Calu3 (cell line): ENCODE measurements around the gene PSME3IP1. TPM values are rescaled to one million over a fixed set of nuclear protein-coding genes. Genes with fewer than 3 reads are reported as not detected.
A peak's percentile ranks its signal among the peaks of the same experiment; 100 is the strongest.

Experiments
- BruUV-seq: library from RNA; stranded (reverse); fragments of 400-500 nt; replicated peaks from 2 replicates; lab custom pipeline; 2021; lab: Mats Ljungman, UMichigan
- CTCF ChIA-PET: fragments of 300-600 bp; sonication (Branson Sonifier 250); formaldehyde crosslinking; loops from one replicate; lab custom pipeline; 2022; ENCODE audit warnings: antibody characterized with exemption; lab: Charles Lee
- DNase-seq: peaks from one replicate; pipeline ENCODE4 v3.0.0; 2022
- H3K27ac Mint-ChIP-seq: one replicate; pipeline ENCODE4 v1.8.0; 2022; ENCODE audit warnings: mixed read lengths; ENCODE audit not compliant: unreplicated experiment
- H3K27me3 Mint-ChIP-seq: one replicate; pipeline ENCODE4 v1.8.0; 2022; ENCODE audit warnings: mixed read lengths; ENCODE audit not compliant: unreplicated experiment
- H3K36me3 Mint-ChIP-seq: one replicate; pipeline ENCODE4 v1.8.0; 2022; ENCODE audit warnings: mild to moderate bottlenecking, moderate library complexity, mixed read lengths; ENCODE audit not compliant: insufficient read depth, unreplicated experiment
- H3K4me1 Mint-ChIP-seq: one replicate; pipeline ENCODE4 v1.8.0; 2022; ENCODE audit warnings: mild to moderate bottlenecking, low read depth, mixed read lengths; ENCODE audit not compliant: unreplicated experiment
- H3K4me3 Mint-ChIP-seq: one replicate; pipeline ENCODE4 v1.8.0; 2022; ENCODE audit warnings: mild to moderate bottlenecking, low read depth, moderate library complexity, mixed read lengths; ENCODE audit not compliant: unreplicated experiment
- H3K9me3 Mint-ChIP-seq: one replicate; pipeline ENCODE4 v1.8.0; 2022; ENCODE audit warnings: low read depth, mixed read lengths; ENCODE audit not compliant: unreplicated experiment
- CTCF ChIP-seq: fragments of 200-600 bp; IDR thresholded peaks from one replicate; pipeline ENCODE4 v1.8.0; 2022; ENCODE audit warnings: antibody characterized with exemption; ENCODE audit not compliant: unreplicated experiment
- intact Hi-C: fragments of 100-400 bp; cut with micrococcal nuclease; formaldehyde crosslinking; loops from one replicate; pipeline ENCODE4 v1.10.0; 2022; ENCODE audit not compliant: unreplicated experiment
- total RNA-seq: library from RNA; stranded (reverse); gene quantifications from 2 replicates; pipeline ENCODE4 v1.2.3, GENCODE V29; 2022

The PSME3IP1 gene
- total RNA-seq, 1 experiment from 2014 or later, result 171 TPM

GRCh38 chr16:57155702-57156350, 30.0 kb downstream of the PSME3IP1 start:
- no TSS peak for BruUV-seq

DNA sequence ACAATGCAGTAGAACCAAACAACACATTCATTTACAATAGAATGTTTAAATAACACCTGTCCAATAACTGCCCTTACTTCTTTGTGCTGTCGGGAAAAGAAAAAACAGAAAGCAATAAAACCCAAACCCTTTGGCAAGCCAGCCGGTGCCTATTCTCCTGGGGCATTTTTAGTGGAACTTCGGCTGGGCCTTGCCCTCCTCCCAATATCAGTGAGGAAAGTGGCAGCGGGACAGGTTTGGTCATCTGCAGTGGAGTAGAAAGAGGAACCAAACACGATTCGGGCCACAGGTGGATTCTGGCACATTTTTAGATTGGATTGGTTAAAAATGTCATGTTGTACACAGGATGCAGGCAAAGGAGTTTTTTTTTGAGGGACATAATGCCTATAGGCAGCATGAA, 32.0 kb downstream of the PSME3IP1 start:
- BruUV-seq, result TSS peak; percentile 79
- no peak overlapping the region for H3K27ac Mint-ChIP-seq
- H3K4me3 Mint-ChIP-seq, result no peak overlapping the region
- intact Hi-C loops, result no loop called here
- no peaks in the 10 kb centered on the region for H3K27me3 Mint-ChIP-seq
- no peak for DNase-seq
- peaks cover 24% of the 10 kb centered on the region for H3K36me3 Mint-ChIP-seq
- no peak for TF ChIP-seq CTCF
- H3K4me1 Mint-ChIP-seq, result no peaks in the 10 kb centered on the region
- no peaks in the 10 kb centered on the region for H3K9me3 Mint-ChIP-seq
- CTCF ChIA-PET, result no interaction called here

More at GRCh38 chr16:57155702-57156350, 30.0 kb downstream of the PSME3IP1 start:
- no peaks in the 10 kb centered on the region for H3K27me3 Mint-ChIP-seq
- CTCF ChIA-PET, result no interaction called here
- no peak overlapping the region for H3K27ac Mint-ChIP-seq
- peaks cover 34% of the 10 kb centered on the region for H3K36me3 Mint-ChIP-seq
- TF ChIP-seq CTCF, result no peak
- no peak for DNase-seq
- H3K9me3 Mint-ChIP-seq, result no peaks in the 10 kb centered on the region
- intact Hi-C loops, result no loop called here
- no peaks in the 10 kb centered on the region for H3K4me1 Mint-ChIP-seq
- H3K4me3 Mint-ChIP-seq, result no peak overlapping the region

GRCh38 chr16:57152096-57153093, 33.4 kb downstream of the PSME3IP1 start:
- no peaks in the 10 kb centered on the region for H3K9me3 Mint-ChIP-seq
- H3K4me1 Mint-ChIP-seq, result no peaks in the 10 kb centered on the region
- peaks cover 23% of the 10 kb centered on the region for H3K36me3 Mint-ChIP-seq
- TF ChIP-seq CTCF, result no peak
- H3K27me3 Mint-ChIP-seq, result no peaks in the 10 kb centered on the region
- H3K4me3 Mint-ChIP-seq, result no peak overlapping the region
- intact Hi-C loops, result no loop called here
- BruUV-seq, result no TSS peak
- DNase-seq, result no peak
- CTCF ChIA-PET, result interaction anchor here (0.7 kb wide), 1 partner anchor 49 kb away, joined by 5 read pairs; no protein-coding TSS in a partner anchor
- no peak overlapping the region for H3K27ac Mint-ChIP-seq

GRCh38 chr16:57151369-57151768, 34.5 kb downstream of the PSME3IP1 start:
- CTCF ChIA-PET, result interaction anchor here (0.7 kb wide), 1 partner anchor 48 kb away, joined by 5 read pairs; no protein-coding TSS in a partner anchor

More at GRCh38 chr16:57151369-57151768, 34.5 kb downstream of the PSME3IP1 start:
- Mint-ChIP-seq H3K27ac (no peak overlapping the region), H3K27me3 (no peaks in the 10 kb centered on the region), H3K36me3 (peaks cover 16% of the 10 kb centered on the region), H3K9me3 (no peaks in the 10 kb centered on the region), H3K4me3 (no peak overlapping the region), H3K4me1 (no peaks in the 10 kb centered on the region)
- no TSS peak for BruUV-seq
- DNase-seq, result no peak
- no peak for TF ChIP-seq CTCF
- intact Hi-C loops, result no loop called here
